ENCODE measurements around the gene HOXA9.

GRCh38 chr7:27152816-27153442 is 12.4 kb downstream of the HOXA9 start:
- TF ChIP-seq CTCF (conservative IDR thresholded peaks at IDR 0.05; ENCODE audit: low read depth, low read length) (no peak), POLR2A (IDR thresholded peaks at IDR 0.05; ENCODE audit: low read depth, low read length) (no peak), RFX5 (IDR thresholded peaks at IDR 0.05; ENCODE audit: low read depth, low read length) (no peak), BHLHE40 (IDR thresholded peaks at IDR 0.05; ENCODE audit: low read depth, low read length) (no peak), MAZ (IDR thresholded peaks at IDR 0.05; ENCODE audit: borderline replicate concordance, low read depth, low read length) (no peak), MAFK (IDR thresholded peaks at IDR 0.05; ENCODE audit: low read depth, low read length) (no peak), RAD21 (IDR thresholded peaks at IDR 0.05; ENCODE audit: low read length) (no peak), ELK1 (IDR thresholded peaks at IDR 0.05; ENCODE audit: borderline replicate concordance, low read depth, low read length) (no peak), USF2 (IDR thresholded peaks at IDR 0.05; ENCODE audit: low read depth, low read length) (no peak), NFE2L2 (IDR thresholded peaks at IDR 0.05; ENCODE audit: low read depth, low read length) (no peak), MXI1 (IDR thresholded peaks at IDR 0.05; ENCODE audit: borderline replicate concordance, low read depth, low read length) (no peak)

All from IMR-90 (cell line).